Measurements from ENCODE around the gene SULT1B1. TPM values are rescaled to one million over a fixed set of nuclear protein-coding genes. Genes with fewer than 3 reads are reported as not detected.

The SULT1B1 gene
- not detected in 2 replicates for total RNA-seq (2021)
- long read RNA-seq: 0 reads

DNA sequence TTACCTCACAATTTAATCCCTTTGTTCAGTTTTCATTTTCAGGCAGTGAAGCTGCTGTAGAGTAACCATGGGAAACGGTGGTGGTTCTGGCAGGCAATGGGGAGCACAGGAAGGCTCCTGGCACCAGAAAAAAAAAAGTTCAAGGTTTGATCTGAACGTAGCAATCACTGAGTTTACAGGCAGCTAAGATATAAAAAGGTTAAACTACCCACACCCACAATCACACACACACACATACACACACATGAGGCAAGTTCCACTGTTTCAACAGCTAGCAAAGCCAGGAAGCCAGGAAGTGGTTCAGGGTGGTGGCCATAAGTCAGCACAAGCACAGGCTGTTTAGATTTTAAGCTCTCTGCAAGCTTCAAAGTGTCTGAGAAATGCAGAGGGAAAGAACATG, at the start of gene SULT1B1:
TSS of gene SULT1B1 (minus strand) at position 166 of the 400 bp plus-strand sequence. CDS start 5,403 bp downstream, outside the sequence.
- Histone ChIP-seq H2BK120ac (ENCODE audit: low read depth, low read length, poor library complexity, severe bottlenecking) (no peak within 1 kb of the TSS), H3T11ph (ENCODE audit: low read length) (no peak within 1 kb of the TSS), H4K91ac (ENCODE audit: insufficient read length, low read depth, low read length) (no peak within 1 kb of the TSS), H3K27ac (ENCODE audit: insufficient read length, low read depth, low read length) (no peak within 1 kb of the TSS), H3K27me3 (ENCODE audit: insufficient read depth, low read length) (no peaks in the 10 kb centered on the region), H3K14ac (ENCODE audit: insufficient read depth, low read length) (no peak within 1 kb of the TSS), H4K5ac (ENCODE audit: insufficient read length, low read depth, low read length) (no peak within 1 kb of the TSS), H4K8ac (replicated peaks; ENCODE audit: insufficient read length, low read depth, low read length) (no peak within 1 kb of the TSS), H2BK12ac (ENCODE audit: insufficient read length, low read depth, low read length) (no peak within 1 kb of the TSS), H2BK20ac (ENCODE audit: low read depth, low read length, poor library complexity, severe bottlenecking) (no peak within 1 kb of the TSS), H2BK15ac (ENCODE audit: low read depth, low read length) (no peak within 1 kb of the TSS), H2AK5ac (ENCODE audit: insufficient read length, low read length) (no peak within 1 kb of the TSS), H3K4ac (ENCODE audit: low read depth, low read length) (no peak within 1 kb of the TSS), H3K23ac (ENCODE audit: insufficient read length, low read depth, low read length) (no peak within 1 kb of the TSS), H3K9me3 (ENCODE audit: control insufficient read depth, low read depth, low read length) (no peaks in the 10 kb centered on the region), H3K23me2 (ENCODE audit: insufficient read length, low read depth, low read length, poor library complexity, severe bottlenecking) (no peaks in the 10 kb centered on the region), H2BK5ac (ENCODE audit: insufficient read length, low read length) (no peak within 1 kb of the TSS), H2AFZ (ENCODE audit: low read length) (no peak within 1 kb of the TSS), H3K9ac (ENCODE audit: extremely low read depth, insufficient read length, low read length) (no peak within 1 kb of the TSS), H3K18ac (ENCODE audit: insufficient read length, low read depth, low read length) (no peak within 1 kb of the TSS), H3K4me1 (ENCODE audit: insufficient read depth, low read length) (no peaks in the 10 kb centered on the region), H4K20me1 (ENCODE audit: control insufficient read depth, insufficient read depth, insufficient read length) (no peaks in the 10 kb centered on the region), H3K79me1 (ENCODE audit: insufficient read depth, low read depth, low read length, poor library complexity, severe bottlenecking) (no peaks in the 10 kb centered on the region), H3K56ac (ENCODE audit: insufficient read length, low read depth, low read length) (no peak within 1 kb of the TSS), H3K4me2 (ENCODE audit: insufficient read depth, insufficient read length, low read length) (no peak within 1 kb of the TSS), H3K79me2 (ENCODE audit: insufficient read depth, low read length) (no peaks in the 10 kb centered on the region)
- Mint-ChIP-seq H3K27me3 (ENCODE audit: low read depth) (no peaks in the 10 kb centered on the region), H3K4me3 (no peak within 1 kb of the TSS; a peak in 1 of 5 replicates), H3K27ac (no peak within 1 kb of the TSS; a peak in 1 of 7 replicates), H3K9me3 (peaks cover 4 to 9% of the 10 kb centered on the region in 2 experiments; a peak in 4 of 5 replicates), H3K36me3 (ENCODE audit: insufficient read depth in 1 of 3, low read depth in 3 of 3) (peaks cover 0 to 4% (median 2%) of the 10 kb centered on the region in 3 experiments; a peak in 3 of 7 replicates), H3K4me1 (no peaks in the 10 kb centered on the region)
- DNase-seq: no peak
- no CpG with 5 or more reads among the region's 2 CpGs for WGBS (ENCODE audit: extremely low coverage, insufficient read length, low lambda C conversion rate)
- TF ChIP-seq, protein P1, sequence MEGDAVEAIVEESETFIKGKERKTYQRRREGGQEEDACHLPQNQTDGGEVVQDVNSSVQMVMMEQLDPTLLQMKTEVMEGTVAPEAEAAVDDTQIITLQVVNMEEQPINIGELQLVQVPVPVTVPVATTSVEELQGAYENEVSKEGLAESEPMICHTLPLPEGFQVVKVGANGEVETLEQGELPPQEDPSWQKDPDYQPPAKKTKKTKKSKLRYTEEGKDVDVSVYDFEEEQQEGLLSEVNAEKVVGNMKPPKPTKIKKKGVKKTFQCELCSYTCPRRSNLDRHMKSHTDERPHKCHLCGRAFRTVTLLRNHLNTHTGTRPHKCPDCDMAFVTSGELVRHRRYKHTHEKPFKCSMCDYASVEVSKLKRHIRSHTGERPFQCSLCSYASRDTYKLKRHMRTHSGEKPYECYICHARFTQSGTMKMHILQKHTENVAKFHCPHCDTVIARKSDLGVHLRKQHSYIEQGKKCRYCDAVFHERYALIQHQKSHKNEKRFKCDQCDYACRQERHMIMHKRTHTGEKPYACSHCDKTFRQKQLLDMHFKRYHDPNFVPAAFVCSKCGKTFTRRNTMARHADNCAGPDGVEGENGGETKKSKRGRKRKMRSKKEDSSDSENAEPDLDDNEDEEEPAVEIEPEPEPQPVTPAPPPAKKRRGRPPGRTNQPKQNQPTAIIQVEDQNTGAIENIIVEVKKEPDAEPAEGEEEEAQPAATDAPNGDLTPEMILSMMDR (conservative IDR thresholded peaks at IDR 0.05): no peak

Measured in H9 (cell line).